Measurements from ENCODE around the gene PACRG. TPM values are rescaled to one million over a fixed set of nuclear protein-coding genes. Genes with fewer than 3 reads are reported as not detected.

PACRG gene
- total and polyA plus RNA-seq, 2 of the 13 experiments (the other 11 are each of a cell fraction or from before 2014, with no cell fraction given) = 0.13 TPM; not detected in 1

DNA sequence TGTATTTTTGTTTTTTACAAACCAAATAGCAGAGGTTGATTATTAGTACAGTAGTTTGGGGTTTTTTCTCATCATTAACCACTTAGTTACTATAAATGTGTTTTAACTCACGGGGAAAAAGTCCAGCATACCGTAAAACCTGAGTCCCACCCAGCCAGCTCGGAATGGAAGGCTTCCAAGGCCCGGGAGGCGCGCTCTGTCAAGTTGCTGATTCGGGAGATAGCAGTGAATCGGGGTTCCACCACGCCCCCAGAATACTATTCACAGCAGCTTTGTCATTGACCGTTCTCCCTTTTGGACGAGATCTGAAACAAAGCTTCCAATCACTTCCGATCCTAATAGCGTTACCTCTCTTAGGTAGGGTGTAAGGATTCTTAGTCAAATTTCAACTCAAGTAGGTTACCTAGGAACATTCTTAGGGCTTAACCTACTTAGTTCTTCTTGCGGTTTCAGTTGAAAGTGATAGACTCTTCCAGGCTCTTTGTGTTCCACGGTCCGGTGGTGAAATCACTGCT, 453.9 kb downstream of the PACRG start:
- CTCF ChIA-PET (ENCODE audit: low intra/inter-chr PET ratio, low total read pairs) = interaction anchor here (0.7 to 1.1 kb wide), 2 partner anchors 235 to 373 kb away, joined by 3 to 6 read pairs; no protein-coding TSS in a partner anchor

More for the DNA sequence above, 453.9 kb downstream of the PACRG start:
- Histone ChIP-seq H3K9me3 (ENCODE audit: low read length) (no peaks in the 10 kb centered on the region), H3K4me3 (replicated peaks in 1 of 3; ENCODE audit: insufficient read depth in 1 of 3, low read depth in 2 of 3, low read length in 3 of 3) (no peak overlapping the region), H3K27me3 (ENCODE audit: control insufficient read depth in 1 of 2, insufficient read depth in 2 of 2, low read length in 2 of 2) (peaks cover 0 to 13% of the 10 kb centered on the region in 2 experiments; a peak in 3 of 5 replicates), H3K4me1 (ENCODE audit: insufficient read depth, low read length) (peaks cover 18% of the 10 kb centered on the region), H3K27ac (ENCODE audit: extremely low read length, insufficient read depth, low read length) (no peak overlapping the region), H3K36me3 (replicated peaks in 1 of 2; ENCODE audit: control insufficient read depth in 1 of 2, insufficient read depth in 2 of 2, low read length in 2 of 2) (no peaks in the 10 kb centered on the region), H4K20me1 (ENCODE audit: insufficient read depth, low read length) (no peaks in the 10 kb centered on the region), H2AFZ (ENCODE audit: low read length) (no peak overlapping the region), H3K9ac (ENCODE audit: insufficient read depth, low read depth, low read length) (no peak overlapping the region), H3K79me2 (ENCODE audit: insufficient read depth, low read length) (no peaks in the 10 kb centered on the region), H3K4me2 (ENCODE audit: low read depth, low read length) (peak overlapping the region; percentile 70; the same call in 1 of the 2 replicates)
- BruUV-seq (replicated peaks) = no TSS peak
- in situ Hi-C loops (cut with HindIII; ENCODE audit: extremely low pct_ligation_motif_present, low pct_unique_long_range_greater_than_20kb) = loop anchor here (5.0 to 25.0 kb wide), 4 partner anchors 226 to 931 kb away; no protein-coding TSS in a partner anchor
- ATAC-seq (no peak), DNase-seq (ENCODE audit: low spot score) (no peak), FAIRE-seq (peak; percentile 65)
- intact Hi-C loops (cut with micrococcal nuclease; ENCODE audit: unreplicated experiment) = loop anchor here (1.0 to 5.0 kb wide), 6 partner anchors 227 to 1746 kb away; no protein-coding TSS in a partner anchor
- 86% methylated on average over 16 of the region's 16 CpGs for WGBS (ENCODE audit: low lambda C conversion rate)
- POLR2A ChIA-PET = interaction anchor here (0.7 kb wide), 1 partner anchor 234 kb away, joined by 5 read pairs; no protein-coding TSS in a partner anchor
- TF ChIP-seq, protein P1, sequence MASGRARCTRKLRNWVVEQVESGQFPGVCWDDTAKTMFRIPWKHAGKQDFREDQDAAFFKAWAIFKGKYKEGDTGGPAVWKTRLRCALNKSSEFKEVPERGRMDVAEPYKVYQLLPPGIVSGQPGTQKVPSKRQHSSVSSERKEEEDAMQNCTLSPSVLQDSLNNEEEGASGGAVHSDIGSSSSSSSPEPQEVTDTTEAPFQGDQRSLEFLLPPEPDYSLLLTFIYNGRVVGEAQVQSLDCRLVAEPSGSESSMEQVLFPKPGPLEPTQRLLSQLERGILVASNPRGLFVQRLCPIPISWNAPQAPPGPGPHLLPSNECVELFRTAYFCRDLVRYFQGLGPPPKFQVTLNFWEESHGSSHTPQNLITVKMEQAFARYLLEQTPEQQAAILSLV (CRISPR knock-in tag; IDR thresholded peaks at IDR 0.05; ENCODE audit: borderline replicate concordance) = no peak
- TF ChIP-seq, protein P2, sequence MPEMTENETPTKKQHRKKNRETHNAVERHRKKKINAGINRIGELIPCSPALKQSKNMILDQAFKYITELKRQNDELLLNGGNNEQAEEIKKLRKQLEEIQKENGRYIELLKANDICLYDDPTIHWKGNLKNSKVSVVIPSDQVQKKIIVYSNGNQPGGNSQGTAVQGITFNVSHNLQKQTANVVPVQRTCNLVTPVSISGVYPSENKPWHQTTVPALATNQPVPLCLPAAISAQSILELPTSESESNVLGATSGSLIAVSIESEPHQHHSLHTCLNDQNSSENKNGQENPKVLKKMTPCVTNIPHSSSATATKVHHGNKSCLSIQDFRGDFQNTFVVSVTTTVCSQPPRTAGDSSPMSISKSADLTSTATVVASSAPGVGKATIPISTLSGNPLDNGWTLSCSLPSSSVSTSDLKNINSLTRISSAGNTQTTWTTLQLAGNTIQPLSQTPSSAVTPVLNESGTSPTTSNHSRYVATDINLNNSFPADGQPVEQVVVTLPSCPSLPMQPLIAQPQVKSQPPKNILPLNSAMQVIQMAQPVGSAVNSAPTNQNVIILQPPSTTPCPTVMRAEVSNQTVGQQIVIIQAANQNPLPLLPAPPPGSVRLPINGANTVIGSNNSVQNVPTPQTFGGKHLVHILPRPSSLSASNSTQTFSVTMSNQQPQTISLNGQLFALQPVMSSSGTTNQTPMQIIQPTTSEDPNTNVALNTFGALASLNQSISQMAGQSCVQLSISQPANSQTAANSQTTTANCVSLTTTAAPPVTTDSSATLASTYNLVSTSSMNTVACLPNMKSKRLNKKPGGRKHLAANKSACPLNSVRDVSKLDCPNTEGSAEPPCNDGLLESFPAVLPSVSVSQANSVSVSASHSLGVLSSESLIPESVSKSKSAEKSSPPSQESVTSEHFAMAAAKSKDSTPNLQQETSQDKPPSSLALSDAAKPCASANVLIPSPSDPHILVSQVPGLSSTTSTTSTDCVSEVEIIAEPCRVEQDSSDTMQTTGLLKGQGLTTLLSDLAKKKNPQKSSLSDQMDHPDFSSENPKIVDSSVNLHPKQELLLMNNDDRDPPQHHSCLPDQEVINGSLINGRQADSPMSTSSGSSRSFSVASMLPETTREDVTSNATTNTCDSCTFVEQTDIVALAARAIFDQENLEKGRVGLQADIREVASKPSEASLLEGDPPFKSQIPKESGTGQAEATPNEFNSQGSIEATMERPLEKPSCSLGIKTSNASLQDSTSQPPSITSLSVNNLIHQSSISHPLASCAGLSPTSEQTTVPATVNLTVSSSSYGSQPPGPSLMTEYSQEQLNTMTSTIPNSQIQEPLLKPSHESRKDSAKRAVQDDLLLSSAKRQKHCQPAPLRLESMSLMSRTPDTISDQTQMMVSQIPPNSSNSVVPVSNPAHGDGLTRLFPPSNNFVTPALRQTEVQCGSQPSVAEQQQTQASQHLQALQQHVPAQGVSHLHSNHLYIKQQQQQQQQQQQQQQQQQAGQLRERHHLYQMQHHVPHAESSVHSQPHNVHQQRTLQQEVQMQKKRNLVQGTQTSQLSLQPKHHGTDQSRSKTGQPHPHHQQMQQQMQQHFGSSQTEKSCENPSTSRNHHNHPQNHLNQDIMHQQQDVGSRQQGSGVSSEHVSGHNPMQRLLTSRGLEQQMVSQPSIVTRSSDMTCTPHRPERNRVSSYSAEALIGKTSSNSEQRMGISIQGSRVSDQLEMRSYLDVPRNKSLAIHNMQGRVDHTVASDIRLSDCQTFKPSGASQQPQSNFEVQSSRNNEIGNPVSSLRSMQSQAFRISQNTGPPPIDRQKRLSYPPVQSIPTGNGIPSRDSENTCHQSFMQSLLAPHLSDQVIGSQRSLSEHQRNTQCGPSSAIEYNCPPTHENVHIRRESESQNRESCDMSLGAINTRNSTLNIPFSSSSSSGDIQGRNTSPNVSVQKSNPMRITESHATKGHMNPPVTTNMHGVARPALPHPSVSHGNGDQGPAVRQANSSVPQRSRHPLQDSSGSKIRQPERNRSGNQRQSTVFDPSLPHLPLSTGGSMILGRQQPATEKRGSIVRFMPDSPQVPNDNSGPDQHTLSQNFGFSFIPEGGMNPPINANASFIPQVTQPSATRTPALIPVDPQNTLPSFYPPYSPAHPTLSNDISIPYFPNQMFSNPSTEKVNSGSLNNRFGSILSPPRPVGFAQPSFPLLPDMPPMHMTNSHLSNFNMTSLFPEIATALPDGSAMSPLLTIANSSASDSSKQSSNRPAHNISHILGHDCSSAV (CRISPR knock-in tag; IDR thresholded peaks at IDR 0.05; ENCODE audit: borderline replicate concordance) = peak; percentile 57; the same call in 1 of the 2 replicates
- TF ChIP-seq KDM5B (CRISPR knock-in tag; IDR thresholded peaks at IDR 0.05; ENCODE audit: borderline replicate concordance) = 0 out of 2 replicates have a peak, but pooled peaks have one; percentile 9
